GM18526 (cell line): ENCODE measurements around the gene SPINT2.

Experiments
- POLR2A ChIP-seq: IDR thresholded peaks from 3 replicates; pipeline ENCODE4 v1.6.1; 2011; ENCODE audit not compliant: insufficient read length; ENCODE audit errors: extremely low read depth

SPINT2 gene, protein sequence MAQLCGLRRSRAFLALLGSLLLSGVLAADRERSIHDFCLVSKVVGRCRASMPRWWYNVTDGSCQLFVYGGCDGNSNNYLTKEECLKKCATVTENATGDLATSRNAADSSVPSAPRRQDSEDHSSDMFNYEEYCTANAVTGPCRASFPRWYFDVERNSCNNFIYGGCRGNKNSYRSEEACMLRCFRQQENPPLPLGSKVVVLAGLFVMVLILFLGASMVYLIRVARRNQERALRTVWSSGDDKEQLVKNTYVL

DNA sequence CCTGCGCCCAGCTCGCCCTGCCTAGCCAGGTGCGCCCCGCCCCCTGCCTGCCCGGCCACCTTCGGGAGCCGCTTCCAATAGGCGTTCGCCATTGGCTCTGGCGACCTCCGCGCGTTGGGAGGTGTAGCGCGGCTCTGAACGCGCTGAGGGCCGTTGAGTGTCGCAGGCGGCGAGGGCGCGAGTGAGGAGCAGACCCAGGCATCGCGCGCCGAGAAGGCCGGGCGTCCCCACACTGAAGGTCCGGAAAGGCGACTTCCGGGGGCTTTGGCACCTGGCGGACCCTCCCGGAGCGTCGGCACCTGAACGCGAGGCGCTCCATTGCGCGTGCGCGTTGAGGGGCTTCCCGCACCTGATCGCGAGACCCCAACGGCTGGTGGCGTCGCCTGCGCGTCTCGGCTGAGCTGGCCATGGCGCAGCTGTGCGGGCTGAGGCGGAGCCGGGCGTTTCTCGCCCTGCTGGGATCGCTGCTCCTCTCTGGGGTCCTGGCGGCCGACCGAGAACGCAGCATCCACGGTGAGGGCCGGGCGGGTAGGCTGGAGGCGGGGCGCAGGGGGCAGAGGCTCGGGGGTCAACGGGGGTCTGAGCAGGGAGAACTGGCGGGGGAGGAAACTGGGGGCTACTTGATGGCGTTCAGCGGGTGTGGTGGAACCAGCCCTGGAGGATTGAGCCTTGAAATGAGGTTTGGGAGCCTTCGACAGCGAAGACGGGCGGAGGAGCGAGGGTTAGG, at the start of gene SPINT2:
Gene SPINT2 (plus strand): TSS at position 88 of the 727 bp plus-strand sequence. CDS start 320 bp downstream, at position 408.
- peak; percentile 28 for TF ChIP-seq POLR2A

GRCh38 chr19:38216785-38217641, 47.4 kb upstream of the SPINT2 start:
- no peak for TF ChIP-seq POLR2A

- no peak for TF ChIP-seq POLR2A
These were observed 46.2 kb upstream of the SPINT2 start for GRCh38 chr19:38218204-38218603.

DNA sequence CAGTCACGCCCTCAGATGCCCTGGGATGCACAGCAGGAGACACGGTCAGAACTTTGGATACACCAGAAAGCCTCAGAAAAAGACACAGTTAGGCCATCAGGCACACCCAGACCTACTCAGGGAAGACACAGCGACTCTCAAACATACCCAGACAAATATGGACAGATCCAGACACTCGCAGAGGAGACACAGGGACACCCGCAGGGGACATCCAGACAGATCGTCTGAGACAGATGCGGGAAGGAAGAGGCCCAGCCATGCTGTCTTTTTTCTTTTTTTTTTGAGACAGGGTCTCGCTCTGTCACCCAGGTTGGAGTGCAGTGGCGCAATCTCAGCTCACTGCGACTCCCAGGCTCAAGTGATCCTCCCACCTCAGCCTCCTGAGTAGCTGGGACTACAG, 45.2 kb upstream of the SPINT2 start:
- no peak for TF ChIP-seq POLR2A

DNA sequence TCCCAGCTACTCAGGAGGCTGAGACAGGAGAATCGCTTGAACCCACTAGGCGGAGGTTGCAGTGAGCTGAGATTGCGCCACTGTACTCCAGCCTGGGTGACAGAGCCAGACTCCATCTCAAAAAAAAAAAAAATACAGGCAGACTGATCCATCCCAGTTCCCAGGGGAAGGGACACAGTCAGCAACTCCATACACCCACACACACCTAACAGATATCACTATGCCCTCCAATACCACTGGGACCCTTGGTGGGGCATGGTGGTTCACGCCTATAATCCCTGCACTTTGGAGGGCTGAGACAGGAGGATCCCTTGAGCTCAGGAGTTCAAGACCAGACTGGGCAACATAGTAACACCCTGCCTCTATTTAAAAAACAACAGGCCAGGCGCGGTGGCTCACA, 43.0 kb upstream of the SPINT2 start:
- no peak for TF ChIP-seq POLR2A

DNA sequence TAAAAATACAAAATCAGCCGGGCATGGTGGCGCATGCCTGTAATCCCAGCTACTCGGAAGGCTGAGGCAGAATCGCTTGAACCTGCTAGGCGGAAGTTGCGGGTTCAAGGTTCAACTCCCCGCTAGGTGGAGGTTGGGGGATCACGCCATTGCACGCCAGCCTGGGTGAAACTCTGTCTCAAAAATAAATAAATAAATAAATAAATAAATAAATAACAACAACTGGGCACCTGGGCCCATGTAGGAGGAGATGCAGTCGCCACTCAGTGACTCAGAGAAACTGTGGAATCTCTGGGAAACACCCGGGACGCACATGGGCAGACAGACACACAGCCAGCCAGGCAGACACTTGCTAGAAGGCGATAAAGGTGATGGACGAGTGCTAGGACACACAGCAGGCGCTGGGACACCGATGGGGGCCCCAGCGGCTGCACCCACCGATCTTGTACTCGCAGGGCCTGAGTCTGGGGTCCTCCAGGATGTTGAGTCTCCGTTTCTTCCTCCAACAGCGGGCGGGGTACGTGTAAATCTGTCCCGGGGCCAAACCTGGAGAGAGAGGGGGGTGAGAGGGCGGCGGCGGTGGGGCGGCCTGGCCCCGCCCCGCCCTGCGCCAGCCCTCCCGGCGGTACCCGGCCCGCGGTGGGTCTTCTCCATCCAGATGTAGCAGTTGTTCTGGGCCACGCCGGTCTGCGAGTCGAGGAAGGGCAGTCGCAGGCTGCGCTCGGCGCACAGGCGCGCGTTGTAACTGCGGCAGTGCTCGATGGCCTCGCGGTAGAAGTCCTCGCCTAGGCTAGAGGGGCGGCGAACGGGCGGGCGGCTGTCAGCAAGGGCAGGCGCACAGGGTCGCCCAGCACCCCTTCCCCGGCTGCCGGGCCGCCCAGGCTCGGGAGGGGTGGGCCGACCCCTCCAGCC, 42.2 kb upstream of the SPINT2 start:
- no peak for TF ChIP-seq POLR2A

GRCh38 chr19:38223119-38223523, 41.3 kb upstream of the SPINT2 start:
- TF ChIP-seq POLR2A = no peak

DNA sequence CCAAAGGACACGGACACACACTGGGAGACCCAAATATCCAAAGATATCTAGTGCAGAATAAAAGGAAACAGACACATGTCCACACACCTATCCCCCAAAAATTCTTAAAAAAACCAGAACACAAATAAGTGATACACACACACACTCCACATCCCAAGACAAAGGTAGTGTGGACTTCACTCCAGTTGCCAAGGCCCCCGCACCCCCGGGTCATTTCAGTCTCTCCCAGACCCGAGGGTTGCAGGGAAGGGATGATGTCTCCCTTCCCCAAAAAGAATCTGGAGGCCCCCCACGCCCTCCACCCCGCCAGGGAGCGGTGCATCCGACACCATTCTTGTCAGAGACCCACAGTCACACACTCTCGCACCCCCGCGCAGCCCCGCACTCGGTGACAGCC, 40.8 kb upstream of the SPINT2 start:
- no peak for TF ChIP-seq POLR2A

- peak; percentile 29 for TF ChIP-seq POLR2A
These were observed 40.1 kb upstream of the SPINT2 start, which contains the start of gene DPF1 for GRCh38 chr19:38224014-38224862. Gene DPF1 (minus strand): TSS chr19:38224222. CDS start chr19:38224142, 80 bp downstream.

GRCh38 chr19:38227287-38228004, 36.9 kb upstream of the SPINT2 start:
- no peak for TF ChIP-seq POLR2A

GRCh38 chr19:38228005-38228377, 36.4 kb upstream of the SPINT2 start:
- no peak for TF ChIP-seq POLR2A

DNA sequence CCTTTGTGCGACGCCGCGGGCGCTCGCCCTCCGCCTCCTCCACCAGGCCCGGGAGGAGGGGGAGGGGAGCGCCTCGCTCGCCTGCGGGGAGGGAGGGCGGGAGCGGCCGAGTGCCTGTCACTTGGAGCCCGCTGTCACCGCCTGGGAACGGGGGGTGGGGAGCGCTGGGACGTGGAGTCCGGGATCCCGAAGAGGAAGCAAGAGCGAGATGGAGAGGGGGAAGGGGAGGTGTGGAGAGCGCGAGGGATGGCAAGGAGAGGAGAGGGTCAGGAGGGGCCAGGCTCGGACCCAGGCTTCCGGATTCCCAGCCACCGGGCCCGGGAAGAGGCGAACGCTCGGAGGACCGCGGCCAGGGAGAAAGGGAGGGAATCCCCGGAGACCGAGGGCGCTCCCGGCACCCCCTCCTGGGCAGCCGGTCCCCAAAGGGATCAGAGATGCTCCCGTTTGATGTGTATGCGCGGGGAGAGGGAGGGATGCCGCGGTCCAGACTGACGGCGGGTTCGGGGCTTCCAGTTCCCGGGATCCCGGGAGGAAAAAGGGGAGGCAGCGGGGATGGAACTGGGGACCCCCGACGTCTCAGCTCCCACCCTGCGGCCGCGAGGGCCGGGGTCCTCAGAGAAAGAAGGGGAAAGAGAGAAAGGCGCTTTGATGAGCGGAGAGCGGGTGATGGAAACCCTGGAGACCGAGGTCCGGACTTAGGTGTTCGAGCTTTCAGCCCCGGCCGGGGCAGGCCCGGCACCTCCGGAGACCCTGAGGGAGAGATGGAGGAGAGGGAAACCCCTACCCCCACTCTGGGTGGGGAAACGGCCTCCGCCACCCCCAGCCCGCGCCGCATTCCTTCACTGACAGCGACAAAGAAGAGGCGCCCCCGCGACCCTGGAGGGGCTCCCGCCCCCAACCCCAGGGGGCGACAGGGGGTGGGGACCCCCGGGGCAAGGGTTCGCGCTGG, 35.6 kb upstream of the SPINT2 start:
- TF ChIP-seq POLR2A = no peak

DNA sequence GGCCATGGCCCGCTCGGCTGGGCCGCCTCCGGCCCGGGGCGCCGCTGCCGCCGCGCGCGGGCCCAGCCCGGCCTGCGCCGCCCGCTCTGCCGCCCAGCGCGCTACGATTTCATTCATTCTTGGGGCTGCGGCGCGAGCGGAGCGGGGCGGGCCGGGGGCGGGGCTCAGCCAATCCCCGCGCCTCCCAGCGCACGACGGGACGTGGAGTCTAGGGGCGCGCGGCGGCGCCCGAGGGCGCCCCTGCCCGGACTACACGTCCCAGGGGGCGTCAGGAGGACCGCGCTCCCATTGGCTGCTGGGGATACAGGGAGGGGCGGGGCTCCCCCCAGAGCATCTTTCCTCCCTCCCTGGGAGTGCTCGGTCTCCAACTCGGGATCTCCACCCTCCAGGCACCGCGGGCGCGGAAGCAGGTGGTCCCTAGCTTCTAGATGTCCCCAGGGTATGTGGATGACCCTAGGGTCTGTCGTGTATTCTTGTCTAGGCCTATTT, 34.7 kb upstream of the SPINT2 start:
- no peak for TF ChIP-seq POLR2A
